Suppressor macrophage treated with lipopolysaccharide for 1 hour (primary cell): ENCODE measurements around the gene FNIP2.
A peak's percentile ranks its signal among the peaks of the same experiment; 100 is the strongest.
"Not testable (repeated sequence)": the region's sequence is repeated elsewhere in the genome, so short reads cannot be mapped to it uniquely, and the experiment has no call there.

Experiments
- DNase-seq, 3 donors: peaks; one replicate each; pipeline ENCODE4 v3.0.0-alpha.2; 2020 to 2022

FNIP2 gene

DNA sequence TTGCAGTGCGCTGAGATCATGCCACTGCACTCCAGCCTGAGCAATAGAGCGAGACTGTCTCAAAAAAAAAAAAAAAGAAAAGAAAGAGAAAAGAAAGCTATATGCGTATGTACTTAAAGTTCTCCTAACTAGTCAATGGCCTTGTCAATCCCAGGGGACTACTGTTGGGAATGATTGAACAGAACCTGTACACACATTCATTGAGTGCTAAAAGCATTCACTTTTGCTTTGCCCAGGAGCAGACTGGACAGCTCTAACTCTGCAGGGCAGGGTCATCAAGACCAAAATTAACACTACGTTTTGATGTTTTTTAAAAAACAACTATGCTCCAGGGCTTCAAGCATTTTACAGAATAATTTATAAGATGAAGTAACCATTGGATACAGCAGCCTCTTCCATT is 106.2 kb downstream of the FNIP2 start:
- DNase-seq, result no peak

DNA sequence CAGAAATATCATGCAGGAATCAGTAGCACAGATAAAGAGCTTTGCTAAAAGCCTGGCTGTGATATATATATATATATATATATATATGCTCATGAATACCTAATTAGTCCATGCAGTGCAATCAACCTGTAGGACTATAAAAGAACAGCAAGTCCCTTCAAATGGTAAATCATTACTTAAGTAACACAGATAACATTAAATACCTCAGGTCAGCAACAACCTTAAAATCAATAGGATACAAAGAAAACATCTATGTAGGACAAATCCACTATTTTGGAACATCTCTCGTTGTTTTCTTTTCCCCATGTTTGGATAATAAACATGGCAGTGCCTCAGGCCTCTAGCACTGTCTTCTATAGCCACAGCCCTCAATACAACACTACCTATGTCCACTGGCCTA is 106.6 kb downstream of the FNIP2 start:
- DNase-seq, result no peak

DNA sequence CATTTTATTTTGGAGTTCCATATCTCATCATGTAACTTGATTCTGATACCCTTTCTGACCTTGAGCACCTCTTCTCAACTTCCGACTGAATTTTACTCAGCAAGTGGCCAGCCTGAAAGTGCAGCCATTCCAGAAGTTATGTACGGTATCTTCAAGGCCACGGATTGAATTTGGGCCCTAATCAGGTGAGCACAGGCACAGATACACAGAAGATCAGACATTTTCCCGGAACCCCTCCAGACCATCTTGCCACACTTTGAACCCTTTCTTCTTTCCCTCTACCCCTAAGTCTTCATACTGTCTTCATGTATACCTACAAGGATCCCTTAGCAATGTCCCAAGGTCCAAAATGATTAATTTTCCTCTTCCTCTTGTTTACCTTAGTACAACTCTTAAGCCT is 108.2 kb downstream of the FNIP2 start:
- DNase-seq, result peak in 1 of 3 donors; percentile 18

DNA sequence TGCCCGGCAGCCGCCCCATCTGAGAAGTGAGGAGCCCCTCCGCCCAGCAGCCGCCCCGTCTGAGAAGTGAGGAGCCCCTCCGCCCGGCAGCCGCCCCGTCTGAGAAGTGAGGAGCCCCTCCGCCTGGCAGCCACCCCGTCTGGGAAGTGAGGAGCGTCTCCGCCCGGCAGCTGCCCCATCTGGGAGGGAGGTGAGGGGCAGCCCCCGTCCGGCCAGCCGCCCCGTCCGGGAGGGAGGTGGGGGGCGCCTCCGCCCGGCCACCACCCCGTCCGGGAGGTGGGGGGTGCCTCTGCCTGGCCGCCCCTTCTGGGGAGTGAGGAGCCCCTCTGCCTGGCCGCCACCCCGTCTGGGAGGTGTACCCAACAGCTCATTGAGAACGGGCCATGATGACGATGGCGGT is 113.3 kb downstream of the FNIP2 start:
- not testable (repeated sequence) for DNase-seq

DNA sequence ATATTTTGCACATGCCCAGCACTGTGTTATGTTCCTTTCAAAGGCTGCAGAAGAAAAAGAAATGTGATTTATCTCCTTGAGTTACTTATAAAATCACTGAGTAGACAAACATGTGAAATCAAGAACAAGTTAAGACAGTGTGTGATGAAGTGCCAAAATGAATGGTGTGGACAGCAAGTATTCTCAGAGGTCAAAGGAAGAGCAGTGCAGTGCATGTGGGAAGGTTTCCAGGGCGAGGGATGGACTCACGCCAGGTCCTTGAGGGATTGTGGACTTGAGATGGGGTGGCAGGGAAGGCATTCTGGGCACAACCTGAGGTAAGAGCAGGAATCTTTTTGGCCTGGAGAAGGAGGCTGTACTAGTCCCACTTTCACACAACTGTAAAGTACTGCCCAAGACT is 115.5 kb downstream of the FNIP2 start:
- no peak for DNase-seq

DNA sequence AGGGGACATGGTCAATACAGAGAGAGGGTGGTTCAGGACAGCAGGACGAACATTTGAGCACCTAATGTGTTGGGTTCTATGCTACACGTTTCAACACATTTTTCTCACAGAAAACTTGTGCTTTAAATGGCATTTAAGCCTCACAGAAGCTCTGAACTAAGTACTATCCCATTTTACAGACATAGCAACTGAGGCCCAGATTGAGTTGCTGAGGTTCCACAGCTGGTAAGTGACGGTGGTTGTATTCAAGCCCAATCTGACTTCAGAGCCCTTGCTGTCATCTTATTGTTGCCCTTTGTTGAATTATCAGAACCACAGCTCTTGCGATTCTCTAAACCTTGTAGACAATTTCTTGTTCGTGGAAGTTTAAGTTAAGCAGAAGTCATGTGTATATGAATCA is 116.7 kb downstream of the FNIP2 start:
- peak in 1 of 3 donors; percentile 19 for DNase-seq

DNA sequence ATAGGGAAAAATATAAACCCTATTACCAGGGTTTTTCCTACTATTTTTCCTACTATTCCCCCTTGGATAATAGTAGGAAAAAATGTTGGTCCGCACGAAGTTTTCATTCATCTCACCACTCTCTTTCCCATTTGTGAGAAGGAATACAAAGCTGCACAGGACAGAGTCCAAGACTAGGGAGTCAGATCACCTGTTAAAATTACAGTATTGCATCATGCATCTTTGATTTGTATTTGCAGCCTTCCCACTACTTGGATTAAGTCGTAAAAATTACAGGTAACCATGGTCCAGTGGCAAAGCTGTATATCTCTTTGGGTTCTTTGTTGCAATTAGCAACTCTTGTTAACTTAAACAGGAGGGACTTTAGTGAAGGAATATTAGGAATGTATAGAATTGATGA is 121.5 kb downstream of the FNIP2 start:
- no peak for DNase-seq

DNA sequence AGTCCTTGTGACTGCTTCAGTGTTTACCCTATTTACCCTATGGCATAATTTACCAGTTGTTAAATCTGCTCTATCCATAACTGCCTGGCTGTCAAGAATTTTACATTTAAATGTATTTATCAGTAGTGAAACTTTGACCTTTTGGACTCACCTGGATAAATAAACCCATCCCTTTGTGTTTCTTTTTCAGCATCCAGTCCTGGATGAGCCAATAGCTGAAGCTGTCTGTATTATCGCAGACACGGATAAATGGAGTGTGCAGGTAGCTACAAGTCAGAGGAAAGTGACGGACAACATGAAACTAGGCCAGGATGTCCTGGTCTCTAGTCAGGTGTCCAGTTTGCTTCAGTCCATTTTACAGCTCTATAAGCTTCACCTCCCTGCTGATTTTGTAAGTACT is 122.4 kb downstream of the FNIP2 start:
- DNase-seq, result no peak

DNA sequence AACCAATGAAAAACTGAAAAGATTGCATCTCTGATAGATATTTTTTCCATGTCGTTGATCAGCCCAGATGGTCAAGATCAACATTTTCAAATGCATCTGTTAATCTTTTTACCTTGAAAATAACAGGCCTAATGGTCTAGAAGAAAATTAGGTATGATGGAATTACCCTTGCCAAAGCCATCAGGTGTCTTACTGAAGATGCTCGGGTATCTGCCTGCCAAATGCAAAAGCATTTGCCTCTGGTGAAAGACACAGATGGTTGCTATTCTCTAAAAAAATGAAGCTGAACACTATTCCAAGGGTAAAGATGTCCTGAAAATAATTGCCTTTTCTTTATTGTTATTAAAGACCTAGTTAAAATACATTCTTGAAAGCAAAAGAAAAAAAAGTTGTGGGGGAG is 126.0 kb downstream of the FNIP2 start:
- no peak for DNase-seq

DNA sequence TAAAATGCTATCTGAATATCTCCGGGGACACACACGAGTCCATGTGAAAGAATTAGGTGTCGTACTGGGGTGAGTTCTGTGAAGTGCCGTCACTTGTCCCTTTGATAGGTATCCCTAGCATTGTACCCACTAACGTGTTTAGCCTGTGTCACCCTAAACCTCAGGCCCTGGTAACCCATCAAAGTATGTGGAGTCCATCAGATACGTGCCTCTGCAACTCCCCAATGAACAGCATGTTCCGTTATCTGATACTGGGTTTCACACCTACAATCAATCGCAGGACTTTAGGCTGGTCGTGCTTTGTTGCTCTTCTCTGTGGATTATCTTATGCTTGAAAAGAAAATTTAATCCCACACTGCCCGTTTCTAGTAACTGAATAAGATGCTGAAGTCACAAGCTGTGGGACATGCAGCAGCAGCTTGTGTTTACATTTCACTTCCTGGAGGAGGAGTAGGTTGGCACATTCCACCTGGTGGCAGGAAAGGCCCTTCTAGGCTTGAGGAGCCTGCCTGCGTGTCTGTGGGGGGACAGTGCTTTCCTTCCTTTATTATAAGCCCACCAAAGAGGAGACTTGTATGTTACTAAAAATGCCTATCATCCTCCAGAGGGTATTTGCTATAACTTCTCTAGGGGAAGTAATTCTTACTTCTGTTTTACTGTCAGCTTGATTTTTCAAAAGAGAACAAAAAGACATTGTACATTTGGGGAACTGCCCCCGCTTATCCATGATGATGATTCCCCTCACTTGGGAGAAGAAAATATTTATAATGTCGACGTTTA is 127.2 kb downstream of the FNIP2 start:
- no peak for DNase-seq

DNA sequence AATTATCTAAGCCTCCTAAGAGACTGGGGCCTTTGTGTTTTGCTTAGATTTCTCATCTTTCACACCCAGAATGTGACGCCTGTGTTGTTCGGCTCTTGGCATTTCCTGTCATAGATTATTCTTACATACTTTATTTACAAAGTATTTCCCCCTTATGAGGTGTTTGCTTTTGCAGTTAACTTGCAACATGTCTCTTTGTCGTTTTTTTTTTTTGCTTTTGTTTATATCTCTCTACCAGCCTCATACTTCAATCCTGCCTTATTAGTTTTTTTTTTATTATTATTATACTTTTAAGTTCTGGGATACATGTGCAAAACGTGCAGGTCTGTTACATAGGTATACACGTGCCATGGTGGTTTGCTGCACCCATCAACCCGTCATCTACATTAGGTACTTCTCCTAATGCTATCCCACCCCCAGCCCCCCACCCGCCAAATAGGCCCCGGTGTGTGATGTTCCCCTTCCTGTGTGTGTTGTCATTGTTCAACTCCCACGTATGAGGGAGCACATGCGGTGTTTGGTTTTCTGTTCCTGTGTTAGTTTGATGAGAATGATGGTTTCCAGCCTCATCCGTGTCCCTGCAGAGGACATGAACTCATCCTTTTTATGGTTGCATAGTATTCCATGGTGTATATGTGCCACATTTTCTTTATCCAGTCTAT is 127.9 kb downstream of the FNIP2 start:
- DNase-seq, result not testable (repeated sequence)

DNA sequence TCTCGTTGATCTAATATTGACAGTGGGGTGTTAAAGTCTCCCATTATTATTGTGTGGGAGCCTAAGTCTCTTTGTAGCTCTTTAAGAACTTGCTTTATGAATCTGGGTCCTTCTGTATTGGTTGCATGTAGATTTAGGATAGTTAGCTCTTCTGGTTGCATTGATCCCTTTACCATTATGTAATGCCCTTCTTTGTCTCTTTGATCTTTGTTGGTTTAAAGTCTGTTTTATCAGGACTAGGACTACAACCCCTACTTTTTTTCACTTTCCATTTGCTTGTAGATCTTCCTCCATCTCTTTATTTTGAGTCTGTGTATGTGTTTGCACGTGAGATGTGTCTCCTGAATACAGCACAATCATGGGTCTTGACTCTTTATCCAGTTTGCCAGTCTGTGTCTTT is 131.6 kb downstream of the FNIP2 start:
- DNase-seq, result not testable (repeated sequence)

DNA sequence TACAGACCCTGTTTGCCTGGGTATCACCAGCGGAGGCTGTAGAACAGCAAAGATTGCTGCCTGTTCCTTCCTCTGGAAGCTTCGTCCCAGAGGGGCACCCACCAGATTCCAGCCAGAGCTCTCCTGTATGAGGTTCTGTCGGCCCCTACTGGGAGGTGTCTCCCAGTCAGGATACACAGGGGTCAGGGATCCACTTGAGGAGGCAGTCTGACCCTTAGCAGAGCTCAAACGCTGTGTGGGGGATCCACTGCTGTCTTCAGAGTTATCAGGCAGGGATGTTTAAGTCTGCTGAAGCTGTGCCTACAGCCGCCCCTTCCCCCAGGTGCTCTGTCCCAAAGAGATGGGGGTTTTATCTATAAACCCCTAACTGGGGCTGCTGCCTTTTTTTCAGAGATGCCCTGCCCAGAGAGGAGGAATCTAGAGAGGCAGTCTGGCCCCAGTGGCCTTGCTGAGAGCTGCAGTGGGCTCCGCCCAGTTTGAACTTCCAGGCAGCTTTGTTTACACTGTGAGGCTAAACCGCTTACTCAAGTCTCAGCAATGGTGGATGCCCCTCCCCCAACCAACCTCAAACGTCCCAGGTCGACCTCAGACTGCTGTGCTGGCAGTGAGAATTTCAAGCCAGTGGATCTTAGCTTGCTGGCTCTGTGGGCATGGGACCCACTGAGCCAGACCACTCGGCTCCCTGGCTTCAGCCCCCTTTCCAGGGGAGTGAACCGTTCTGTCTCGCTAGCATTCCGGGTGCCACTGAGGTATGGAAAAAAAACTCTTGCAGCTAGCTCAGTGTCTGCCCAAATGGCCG is 133.7 kb downstream of the FNIP2 start:
- not testable (repeated sequence) for DNase-seq

DNA sequence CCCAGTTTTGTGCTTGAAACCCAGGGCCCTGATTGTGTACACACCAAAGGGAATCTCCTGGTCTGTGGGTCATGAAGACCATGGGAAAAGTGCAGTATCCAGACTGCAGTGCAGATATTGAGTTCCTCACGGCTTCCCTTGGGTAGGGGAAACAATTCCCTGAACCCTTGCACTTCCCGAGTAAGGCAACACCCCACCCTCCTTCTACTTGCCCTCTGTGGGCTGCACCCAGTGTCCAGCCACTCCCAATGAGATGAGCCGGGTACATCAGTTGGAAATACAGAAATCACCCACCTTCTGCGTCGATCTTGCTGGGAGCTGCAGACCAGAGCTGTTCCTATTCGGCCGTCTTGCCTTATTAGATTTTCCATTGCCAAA is 134.2 kb downstream of the FNIP2 start:
- DNase-seq, result no peak

DNA sequence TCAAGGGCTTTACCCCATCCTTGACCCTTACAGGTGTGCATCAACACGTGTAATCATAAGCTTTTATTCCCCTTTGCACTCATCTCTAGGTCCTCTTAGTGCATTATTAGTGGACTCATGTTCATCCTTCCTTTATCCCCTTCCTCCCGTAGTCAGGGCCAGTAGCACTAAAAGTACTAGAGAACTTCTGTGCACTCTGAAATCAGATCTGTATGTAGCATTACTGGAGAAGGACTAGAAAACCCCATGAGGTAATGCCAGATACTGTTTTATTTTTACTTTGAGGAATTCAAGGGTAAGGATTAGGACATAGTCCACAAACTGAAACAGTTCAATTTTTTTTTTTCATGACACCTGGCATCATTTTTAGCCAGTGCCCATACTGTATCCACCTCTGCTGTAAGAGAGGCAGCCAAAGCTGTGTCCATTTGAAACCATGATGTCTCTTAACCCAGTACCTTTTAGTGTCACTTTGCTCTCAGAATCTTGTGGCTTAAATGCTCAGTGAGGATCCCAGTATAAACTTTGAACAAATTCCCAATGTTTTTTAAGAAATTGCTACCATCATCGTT is 134.7 kb downstream of the FNIP2 start:
- no peak for DNase-seq

DNA sequence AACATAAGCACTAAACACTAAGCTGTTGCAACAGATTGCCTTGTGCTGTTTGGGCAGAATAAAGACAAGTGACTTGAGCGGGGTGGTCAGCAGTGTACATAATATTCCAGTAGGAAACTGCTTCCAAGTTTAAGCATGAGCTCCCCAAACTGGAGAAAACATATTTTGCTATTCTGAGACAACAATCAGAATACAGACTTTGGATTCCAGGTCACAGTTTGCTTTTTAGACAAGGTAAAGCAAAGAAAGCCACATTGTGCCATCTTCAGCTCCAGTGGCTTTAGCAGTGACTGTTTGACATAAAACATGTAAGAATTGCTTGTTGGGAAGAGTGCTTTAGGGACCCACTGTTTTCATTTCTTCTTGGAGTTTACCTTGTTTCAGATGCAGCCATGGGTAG is 136.0 kb downstream of the FNIP2 start:
- DNase-seq, result no peak

DNA sequence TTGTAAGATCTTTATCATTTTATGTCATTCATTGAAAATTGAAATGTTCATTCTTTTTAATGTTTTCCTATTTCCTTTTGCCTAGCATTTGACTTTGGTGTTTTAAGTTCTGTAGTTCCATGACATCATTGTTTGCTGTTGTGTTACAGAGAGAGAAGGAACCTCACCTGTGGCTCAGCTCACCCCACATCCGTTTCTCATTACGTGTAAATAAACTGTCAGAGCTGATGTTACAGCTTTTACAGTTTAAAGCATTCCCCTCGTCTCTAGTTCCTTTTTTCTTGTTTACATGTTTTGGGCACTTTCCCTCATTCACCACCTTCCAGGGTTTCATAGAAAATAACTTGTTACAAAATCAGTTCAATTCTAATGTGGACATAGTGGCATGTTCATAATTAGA is 137.2 kb downstream of the FNIP2 start:
- no peak for DNase-seq

DNA sequence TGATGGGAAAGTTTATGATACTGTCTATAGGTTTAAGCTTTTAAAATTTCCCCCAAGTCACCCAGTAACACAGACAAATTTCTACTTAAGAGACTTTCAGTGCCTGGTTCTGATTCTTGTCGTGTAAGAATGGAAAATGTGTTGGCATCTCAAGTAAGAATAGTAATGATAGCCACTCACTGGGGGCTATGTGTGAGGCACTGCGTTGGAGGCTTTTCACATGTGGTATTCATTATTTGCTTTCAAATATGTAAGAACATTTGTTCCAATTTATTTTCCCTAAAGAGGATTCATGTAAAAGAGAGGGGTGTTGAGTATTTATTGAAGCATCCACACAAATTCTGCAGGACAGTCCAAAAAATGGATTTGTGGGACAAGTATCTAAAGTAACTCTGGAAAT is 143.6 kb downstream of the FNIP2 start:
- no peak for DNase-seq

DNA sequence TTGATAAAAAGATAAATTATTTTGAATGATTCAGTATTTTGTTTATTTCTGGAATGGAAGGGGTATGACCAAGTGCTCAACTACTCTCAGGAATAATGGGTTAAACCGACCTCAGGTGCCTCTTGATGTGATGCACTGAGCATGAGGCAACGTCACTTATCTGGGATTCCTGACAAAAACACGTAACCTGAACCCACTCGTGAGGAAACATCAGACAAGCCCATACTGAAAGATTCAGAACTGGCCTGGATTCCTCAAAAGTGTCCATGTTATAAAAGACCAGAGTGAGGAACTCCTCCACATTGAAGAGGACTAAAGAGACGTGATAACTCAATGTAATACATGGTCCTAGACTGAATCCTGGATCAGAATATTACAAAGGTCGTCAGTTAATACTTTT is 144.0 kb downstream of the FNIP2 start:
- no peak for DNase-seq

DNA sequence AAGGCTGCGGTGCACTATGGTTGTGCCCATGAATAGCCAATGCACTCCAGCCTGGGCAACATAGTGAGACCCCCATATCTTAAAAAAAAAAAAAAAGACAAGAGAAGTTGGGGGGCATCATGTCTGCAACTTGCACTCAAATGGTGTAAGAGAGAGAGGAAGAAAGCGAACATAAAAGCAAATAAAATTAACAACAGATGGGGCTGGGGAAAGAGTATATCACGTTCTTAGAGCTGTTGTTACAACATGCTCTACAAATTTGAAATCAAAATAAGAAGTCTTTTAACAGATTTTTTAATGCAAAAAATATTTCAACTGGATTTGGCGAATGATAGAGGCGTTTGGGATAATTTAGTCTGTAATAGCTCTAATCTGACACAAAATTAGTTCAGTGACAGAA is 144.9 kb downstream of the FNIP2 start:
- DNase-seq, result no peak

DNA sequence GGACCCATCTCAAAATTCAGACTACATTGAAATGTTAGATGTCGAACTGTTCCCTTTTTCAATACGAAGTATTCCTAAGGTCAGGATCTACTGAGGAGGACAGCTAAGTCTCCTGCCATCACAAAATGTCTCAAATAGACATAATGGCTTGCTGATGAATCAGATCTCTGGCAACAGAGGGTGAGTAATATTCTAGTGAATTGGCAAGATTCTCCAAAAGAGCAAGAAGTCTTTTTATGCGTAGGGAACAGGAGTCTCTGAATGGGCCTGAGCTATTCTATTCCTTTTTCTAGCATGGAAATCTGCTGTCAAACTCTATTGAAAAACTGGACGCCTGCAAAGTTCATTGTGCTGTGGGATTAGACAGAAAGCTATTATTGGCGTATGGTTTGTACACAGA is 145.4 kb downstream of the FNIP2 start:
- peak; percentile 36 to 80 (median 67) for DNase-seq

DNA sequence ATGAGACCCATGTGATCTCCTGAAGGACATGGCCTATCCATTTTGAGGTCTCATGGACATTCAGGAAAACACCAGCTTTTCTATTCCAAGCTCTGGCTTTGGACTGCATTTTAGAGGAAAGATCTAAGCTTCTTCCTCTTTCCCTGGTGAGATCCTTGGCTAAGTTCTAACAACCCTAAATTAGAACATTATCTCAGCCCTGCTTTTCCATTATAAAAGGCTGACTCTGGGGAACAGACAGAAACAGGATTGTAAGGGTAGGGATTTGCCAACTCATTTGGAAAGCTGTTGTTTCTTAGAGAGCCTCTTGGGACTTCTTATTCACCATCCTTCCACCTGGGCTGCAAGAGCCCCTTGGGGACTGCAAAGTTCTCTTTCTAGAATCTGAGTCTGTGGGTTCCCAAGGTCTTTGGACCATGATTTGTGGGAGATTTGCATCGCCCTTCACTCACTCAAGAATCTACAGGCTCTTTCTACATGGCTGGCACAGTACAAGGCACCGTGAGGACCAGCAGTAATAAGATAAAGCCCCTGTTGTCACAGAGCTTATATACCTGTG is 146.9 kb downstream of the FNIP2 start:
- DNase-seq, result peak in 2 of 3 donors; percentile 35 to 46

DNA sequence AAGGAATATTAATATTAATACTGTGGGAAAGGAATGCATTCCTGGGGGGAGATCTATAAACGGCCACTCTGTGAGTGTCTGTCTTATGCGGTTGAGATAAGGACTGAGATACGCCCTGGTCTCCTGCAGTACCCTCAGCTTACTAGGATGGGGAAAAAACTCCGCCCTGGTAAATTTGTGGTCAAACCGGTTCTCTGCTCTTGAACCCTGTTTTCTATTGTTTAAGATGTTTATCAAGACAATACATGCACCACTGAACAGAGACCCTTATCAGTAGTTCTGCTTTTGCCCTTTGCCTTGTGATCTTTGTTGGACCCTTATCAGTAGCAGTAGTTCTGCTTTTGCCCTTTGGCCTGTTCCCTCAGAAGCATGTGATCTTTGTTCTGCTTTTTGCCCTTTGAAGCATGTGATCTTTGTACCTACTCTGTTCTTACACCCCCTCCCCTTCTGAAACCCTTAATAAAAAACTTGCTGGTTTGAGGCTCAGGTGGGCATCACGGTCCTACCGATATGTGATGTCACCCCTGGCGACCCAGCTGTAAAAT is 151.7 kb downstream of the FNIP2 start:
- DNase-seq, result not testable (repeated sequence)
